HepG2 (cell line): ENCODE data around the gene FBH1. TPM values are rescaled to one million over a fixed set of nuclear protein-coding genes. Genes with fewer than 3 reads are reported as not detected.

ENCODE experiments used
- ARNTL ChIP-seq: sonication (generic); formaldehyde crosslinking; IDR thresholded peaks from 2 replicates; pipeline ENCODE4 v1.4.0; 2020; ENCODE audit warnings: mild to moderate bottlenecking, missing genetic modification reagents
- CBX5 ChIP-seq: sonication (generic); formaldehyde crosslinking; IDR thresholded peaks from 2 replicates; pipeline ENCODE4 v1.4.0; 2020; ENCODE audit warnings: missing genetic modification reagents, borderline replicate concordance
- DNMT1 ChIP-seq: sonication (generic); formaldehyde crosslinking; IDR thresholded peaks from 2 replicates; pipeline ENCODE4 v1.5.1; 2020; ENCODE audit warnings: mild to moderate bottlenecking, missing genetic modification reagents
- MLLT10 ChIP-seq: sonication (generic); formaldehyde crosslinking; IDR thresholded peaks from 2 replicates; pipeline ENCODE4 v1.4.0; 2020; ENCODE audit warnings: missing genetic modification reagents
- POGZ ChIP-seq: sonication (generic); formaldehyde crosslinking; IDR thresholded peaks from 2 replicates; pipeline ENCODE4 v1.4.0; 2020; ENCODE audit warnings: mild to moderate bottlenecking, missing genetic modification reagents
- POLR2AphosphoS5 ChIP-seq: IDR thresholded peaks from 2 replicates; pipeline ENCODE4 v1.6.1; 2012; ENCODE audit warnings: low read depth, low read length
- SALL1 ChIP-seq: sonication (generic); formaldehyde crosslinking; IDR thresholded peaks from 2 replicates; pipeline ENCODE4 v1.8.0; 2022; ENCODE audit warnings: mild to moderate bottlenecking, missing genetic modification reagents
- TP53 ChIP-seq: sonication (generic); formaldehyde crosslinking; conservative IDR thresholded peaks from 2 replicates; pipeline ENCODE4 v1.4.0; 2020; ENCODE audit warnings: missing genetic modification reagents
- ZFP82 ChIP-seq: sonication (generic); formaldehyde crosslinking; IDR thresholded peaks from 2 replicates; pipeline ENCODE4 v1.5.1; 2020; ENCODE audit warnings: mild to moderate bottlenecking, missing genetic modification reagents, borderline replicate concordance
- polyA plus RNA-seq, 8 experiments: library from polyadenylated mRNA; depleted of rRNA in 3 of 8; stranded (reverse) in 7 of 8; unstranded in 1 of 8; fragments of >200 nt; fragmentation: Illumina TruSeq in 4 of 8; extraction: Trizol in 4 of 8; gene quantifications; 2 replicates each; pipeline versions ENCODE4 v1.2.1 to v1.2.3, GENCODE V29; 2011 to 2016; ENCODE audit warnings: low read depth in 4 of 8, missing spikeins in 1 of 8, mixed read lengths in 1 of 8; ENCODE audit not compliant: insufficient read depth in 1 of 8
- total RNA-seq, 5 experiments: library from RNA; depleted of rRNA; stranded (reverse); fragments of >200 nt; fragmentation: Illumina TruSeq; extraction: Trizol; gene quantifications; 2 replicates each; pipeline ENCODE4 v1.2.3, GENCODE V29; 2016; ENCODE audit warnings: low read depth in 1 of 5
- TF ChIP-seq, protein P1 (sequence below): sonication (generic); formaldehyde crosslinking; IDR thresholded peaks from 2 replicates; pipeline ENCODE4 v1.5.0; 2020; ENCODE audit warnings: mild to moderate bottlenecking, missing genetic modification reagents
- TF ChIP-seq, protein P2 (sequence below): sonication (generic); formaldehyde crosslinking; IDR thresholded peaks from 2 replicates; pipeline ENCODE4 v1.9.0; 2022; ENCODE audit warnings: missing genetic modification reagents, mild to moderate bottlenecking, borderline replicate concordance
- TF ChIP-seq, protein P3 (sequence below): sonication (generic); formaldehyde crosslinking; IDR thresholded peaks from 2 replicates; pipeline ENCODE4 v1.5.1; 2020; ENCODE audit warnings: mild to moderate bottlenecking, missing genetic modification reagents, borderline replicate concordance
- TF ChIP-seq, protein P4 (sequence below): IDR thresholded peaks from 2 replicates; pipeline ENCODE4 v1.4.0; 2020; ENCODE audit warnings: mild to moderate bottlenecking, missing genetic modification reagents

The FBH1 gene
- total and polyA plus RNA-seq, 2 of the 13 experiments (the other 11 are each of a cell fraction or from before 2014, with no cell fraction given), result 48.8 to 60.3 TPM

DNA sequence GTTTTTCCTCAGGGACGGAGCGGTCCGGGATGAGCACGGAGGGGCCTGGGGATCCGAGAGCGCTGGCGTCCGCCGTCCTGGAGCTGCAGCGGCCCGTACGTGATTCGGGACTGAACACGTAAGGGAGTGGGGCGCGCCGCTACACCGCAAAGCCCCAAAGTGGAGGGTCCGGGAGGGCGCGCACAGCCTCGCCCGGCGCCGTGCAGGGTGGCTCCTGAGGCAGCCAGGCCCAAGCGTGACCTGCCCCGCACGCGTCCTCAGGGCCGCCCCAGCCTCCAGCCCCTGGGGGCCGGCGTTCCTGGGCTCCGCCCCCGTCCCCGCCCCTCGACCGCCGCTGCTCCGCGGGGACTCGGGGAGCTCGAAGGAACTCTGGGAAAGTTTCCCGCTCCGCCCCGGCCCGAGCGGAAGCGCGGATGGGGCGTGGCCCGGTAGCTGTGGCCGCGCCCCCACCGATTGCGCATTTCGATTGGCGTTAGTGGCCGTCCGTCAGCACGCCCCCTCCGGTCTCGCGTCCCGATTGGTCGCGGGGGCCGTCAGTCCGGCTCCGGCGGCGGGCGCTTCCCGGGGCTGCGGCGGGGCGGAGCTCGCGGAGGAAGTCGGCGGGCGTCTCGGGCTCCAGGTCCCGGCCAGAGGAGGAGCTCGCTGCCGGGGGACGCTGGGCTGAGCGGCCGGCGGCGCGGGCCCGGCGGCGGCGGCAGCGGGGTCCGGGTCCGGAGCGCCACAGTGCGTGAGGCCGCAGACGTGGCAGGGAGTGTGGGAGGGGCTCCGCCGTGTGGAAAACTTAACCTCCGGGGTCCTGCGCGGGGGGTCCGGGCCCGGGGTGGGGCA, at the start of gene FBH1, which contains the start of gene ANKRD16 (continued):
- peak; percentile 79 for TF ChIP-seq SALL1 (CRISPR knock-in tag)
- TF ChIP-seq ARNTL (CRISPR knock-in tag), result peak; percentile 77
- TF ChIP-seq, protein P1, sequence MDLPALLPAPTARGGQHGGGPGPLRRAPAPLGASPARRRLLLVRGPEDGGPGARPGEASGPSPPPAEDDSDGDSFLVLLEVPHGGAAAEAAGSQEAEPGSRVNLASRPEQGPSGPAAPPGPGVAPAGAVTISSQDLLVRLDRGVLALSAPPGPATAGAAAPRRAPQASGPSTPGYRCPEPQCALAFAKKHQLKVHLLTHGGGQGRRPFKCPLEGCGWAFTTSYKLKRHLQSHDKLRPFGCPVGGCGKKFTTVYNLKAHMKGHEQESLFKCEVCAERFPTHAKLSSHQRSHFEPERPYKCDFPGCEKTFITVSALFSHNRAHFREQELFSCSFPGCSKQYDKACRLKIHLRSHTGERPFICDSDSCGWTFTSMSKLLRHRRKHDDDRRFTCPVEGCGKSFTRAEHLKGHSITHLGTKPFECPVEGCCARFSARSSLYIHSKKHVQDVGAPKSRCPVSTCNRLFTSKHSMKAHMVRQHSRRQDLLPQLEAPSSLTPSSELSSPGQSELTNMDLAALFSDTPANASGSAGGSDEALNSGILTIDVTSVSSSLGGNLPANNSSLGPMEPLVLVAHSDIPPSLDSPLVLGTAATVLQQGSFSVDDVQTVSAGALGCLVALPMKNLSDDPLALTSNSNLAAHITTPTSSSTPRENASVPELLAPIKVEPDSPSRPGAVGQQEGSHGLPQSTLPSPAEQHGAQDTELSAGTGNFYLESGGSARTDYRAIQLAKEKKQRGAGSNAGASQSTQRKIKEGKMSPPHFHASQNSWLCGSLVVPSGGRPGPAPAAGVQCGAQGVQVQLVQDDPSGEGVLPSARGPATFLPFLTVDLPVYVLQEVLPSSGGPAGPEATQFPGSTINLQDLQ (CRISPR knock-in tag), result peak; percentile 55; the same call in 1 of the 2 replicates
- peak; percentile 79; the same call in 1 of the 2 replicates for TF ChIP-seq ZFP82 (CRISPR knock-in tag)
- 0 out of 2 replicates have a peak, but pooled peaks have one; percentile 81 for TF ChIP-seq DNMT1 (CRISPR knock-in tag)
- no peak for TF ChIP-seq MLLT10 (CRISPR knock-in tag)
- 0 out of 2 replicates have a peak, but pooled peaks have one; percentile 53 for TF ChIP-seq TP53 (CRISPR knock-in tag)
- TF ChIP-seq, protein P2, sequence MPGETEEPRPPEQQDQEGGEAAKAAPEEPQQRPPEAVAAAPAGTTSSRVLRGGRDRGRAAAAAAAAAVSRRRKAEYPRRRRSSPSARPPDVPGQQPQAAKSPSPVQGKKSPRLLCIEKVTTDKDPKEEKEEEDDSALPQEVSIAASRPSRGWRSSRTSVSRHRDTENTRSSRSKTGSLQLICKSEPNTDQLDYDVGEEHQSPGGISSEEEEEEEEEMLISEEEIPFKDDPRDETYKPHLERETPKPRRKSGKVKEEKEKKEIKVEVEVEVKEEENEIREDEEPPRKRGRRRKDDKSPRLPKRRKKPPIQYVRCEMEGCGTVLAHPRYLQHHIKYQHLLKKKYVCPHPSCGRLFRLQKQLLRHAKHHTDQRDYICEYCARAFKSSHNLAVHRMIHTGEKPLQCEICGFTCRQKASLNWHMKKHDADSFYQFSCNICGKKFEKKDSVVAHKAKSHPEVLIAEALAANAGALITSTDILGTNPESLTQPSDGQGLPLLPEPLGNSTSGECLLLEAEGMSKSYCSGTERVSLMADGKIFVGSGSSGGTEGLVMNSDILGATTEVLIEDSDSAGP, result peak; percentile 69; the same call in 1 of the 2 replicates
- TF ChIP-seq, protein P3, sequence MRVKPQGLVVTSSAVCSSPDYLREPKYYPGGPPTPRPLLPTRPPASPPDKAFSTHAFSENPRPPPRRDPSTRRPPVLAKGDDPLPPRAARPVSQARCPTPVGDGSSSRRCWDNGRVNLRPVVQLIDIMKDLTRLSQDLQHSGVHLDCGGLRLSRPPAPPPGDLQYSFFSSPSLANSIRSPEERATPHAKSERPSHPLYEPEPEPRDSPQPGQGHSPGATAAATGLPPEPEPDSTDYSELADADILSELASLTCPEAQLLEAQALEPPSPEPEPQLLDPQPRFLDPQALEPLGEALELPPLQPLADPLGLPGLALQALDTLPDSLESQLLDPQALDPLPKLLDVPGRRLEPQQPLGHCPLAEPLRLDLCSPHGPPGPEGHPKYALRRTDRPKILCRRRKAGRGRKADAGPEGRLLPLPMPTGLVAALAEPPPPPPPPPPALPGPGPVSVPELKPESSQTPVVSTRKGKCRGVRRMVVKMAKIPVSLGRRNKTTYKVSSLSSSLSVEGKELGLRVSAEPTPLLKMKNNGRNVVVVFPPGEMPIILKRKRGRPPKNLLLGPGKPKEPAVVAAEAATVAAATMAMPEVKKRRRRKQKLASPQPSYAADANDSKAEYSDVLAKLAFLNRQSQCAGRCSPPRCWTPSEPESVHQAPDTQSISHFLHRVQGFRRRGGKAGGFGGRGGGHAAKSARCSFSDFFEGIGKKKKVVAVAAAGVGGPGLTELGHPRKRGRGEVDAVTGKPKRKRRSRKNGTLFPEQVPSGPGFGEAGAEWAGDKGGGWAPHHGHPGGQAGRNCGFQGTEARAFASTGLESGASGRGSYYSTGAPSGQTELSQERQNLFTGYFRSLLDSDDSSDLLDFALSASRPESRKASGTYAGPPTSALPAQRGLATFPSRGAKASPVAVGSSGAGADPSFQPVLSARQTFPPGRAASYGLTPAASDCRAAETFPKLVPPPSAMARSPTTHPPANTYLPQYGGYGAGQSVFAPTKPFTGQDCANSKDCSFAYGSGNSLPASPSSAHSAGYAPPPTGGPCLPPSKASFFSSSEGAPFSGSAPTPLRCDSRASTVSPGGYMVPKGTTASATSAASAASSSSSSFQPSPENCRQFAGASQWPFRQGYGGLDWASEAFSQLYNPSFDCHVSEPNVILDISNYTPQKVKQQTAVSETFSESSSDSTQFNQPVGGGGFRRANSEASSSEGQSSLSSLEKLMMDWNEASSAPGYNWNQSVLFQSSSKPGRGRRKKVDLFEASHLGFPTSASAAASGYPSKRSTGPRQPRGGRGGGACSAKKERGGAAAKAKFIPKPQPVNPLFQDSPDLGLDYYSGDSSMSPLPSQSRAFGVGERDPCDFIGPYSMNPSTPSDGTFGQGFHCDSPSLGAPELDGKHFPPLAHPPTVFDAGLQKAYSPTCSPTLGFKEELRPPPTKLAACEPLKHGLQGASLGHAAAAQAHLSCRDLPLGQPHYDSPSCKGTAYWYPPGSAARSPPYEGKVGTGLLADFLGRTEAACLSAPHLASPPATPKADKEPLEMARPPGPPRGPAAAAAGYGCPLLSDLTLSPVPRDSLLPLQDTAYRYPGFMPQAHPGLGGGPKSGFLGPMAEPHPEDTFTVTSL (CRISPR knock-in tag), result no peak
- TF ChIP-seq, protein P4, sequence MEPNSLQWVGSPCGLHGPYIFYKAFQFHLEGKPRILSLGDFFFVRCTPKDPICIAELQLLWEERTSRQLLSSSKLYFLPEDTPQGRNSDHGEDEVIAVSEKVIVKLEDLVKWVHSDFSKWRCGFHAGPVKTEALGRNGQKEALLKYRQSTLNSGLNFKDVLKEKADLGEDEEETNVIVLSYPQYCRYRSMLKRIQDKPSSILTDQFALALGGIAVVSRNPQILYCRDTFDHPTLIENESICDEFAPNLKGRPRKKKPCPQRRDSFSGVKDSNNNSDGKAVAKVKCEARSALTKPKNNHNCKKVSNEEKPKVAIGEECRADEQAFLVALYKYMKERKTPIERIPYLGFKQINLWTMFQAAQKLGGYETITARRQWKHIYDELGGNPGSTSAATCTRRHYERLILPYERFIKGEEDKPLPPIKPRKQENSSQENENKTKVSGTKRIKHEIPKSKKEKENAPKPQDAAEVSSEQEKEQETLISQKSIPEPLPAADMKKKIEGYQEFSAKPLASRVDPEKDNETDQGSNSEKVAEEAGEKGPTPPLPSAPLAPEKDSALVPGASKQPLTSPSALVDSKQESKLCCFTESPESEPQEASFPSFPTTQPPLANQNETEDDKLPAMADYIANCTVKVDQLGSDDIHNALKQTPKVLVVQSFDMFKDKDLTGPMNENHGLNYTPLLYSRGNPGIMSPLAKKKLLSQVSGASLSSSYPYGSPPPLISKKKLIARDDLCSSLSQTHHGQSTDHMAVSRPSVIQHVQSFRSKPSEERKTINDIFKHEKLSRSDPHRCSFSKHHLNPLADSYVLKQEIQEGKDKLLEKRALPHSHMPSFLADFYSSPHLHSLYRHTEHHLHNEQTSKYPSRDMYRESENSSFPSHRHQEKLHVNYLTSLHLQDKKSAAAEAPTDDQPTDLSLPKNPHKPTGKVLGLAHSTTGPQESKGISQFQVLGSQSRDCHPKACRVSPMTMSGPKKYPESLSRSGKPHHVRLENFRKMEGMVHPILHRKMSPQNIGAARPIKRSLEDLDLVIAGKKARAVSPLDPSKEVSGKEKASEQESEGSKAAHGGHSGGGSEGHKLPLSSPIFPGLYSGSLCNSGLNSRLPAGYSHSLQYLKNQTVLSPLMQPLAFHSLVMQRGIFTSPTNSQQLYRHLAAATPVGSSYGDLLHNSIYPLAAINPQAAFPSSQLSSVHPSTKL (CRISPR knock-in tag), result peak; percentile 55
- peak; percentile 62 for TF ChIP-seq POLR2AphosphoS5
- peak; percentile 44 for TF ChIP-seq POGZ (CRISPR knock-in tag)
- TF ChIP-seq CBX5, result peak; percentile 34; the same call in 1 of the 2 replicates
